ENCODE measurements around the gene YAF2. TPM values are rescaled to one million over a fixed set of nuclear protein-coding genes. Genes with fewer than 3 reads are reported as not detected.
A peak's percentile ranks its signal among the peaks of the same experiment; 100 is the strongest.
"Not testable (repeated sequence)": the region's sequence is repeated elsewhere in the genome, so short reads cannot be mapped to it uniquely, and the experiment has no call there.

YAF2 gene
- total RNA-seq, 8 experiments from 2014 or later: 14.9 to 34.0 (median 29.4) TPM

GRCh38 chr12:42270596-42270995 lies 32.5 kb upstream of the YAF2 start:
- in situ Hi-C loops (cut with MboI; ENCODE audit: low pct_unique_long_range_greater_than_20kb in 2 of 9, low sequenced_read_pairs in 9 of 9, unreplicated experiment in 9 of 9): no loop called here
- ATAC-seq (replicated peaks in 6 of 8): no peak
- 10 to 67% (median 25%) methylated on average over 1 to 3 of the region's 4 CpGs; no CpG with 5 or more reads in 2 of the 10 experiments for WGBS, 10 experiments
- no peak overlapping the region for H3K27ac ChIP-seq
- H3K4me1 ChIP-seq (replicated peaks in 1 of 2): no peaks in the 10 kb centered on the region
- H3K4me3 ChIP-seq: no peak overlapping the region

- Histone ChIP-seq H3K4me1 (replicated peaks in 1 of 2) (no peaks in the 10 kb centered on the region), H3K4me3 (no peak overlapping the region), H3K27ac (no peak overlapping the region)
- in situ Hi-C loops (cut with MboI; ENCODE audit: low pct_unique_long_range_greater_than_20kb in 2 of 9, low sequenced_read_pairs in 9 of 9, unreplicated experiment in 9 of 9): no loop called here
- WGBS, 10 experiments: 37 to 100% (median 80%) methylated on average over 1 to 3 of the region's 15 CpGs; no CpG with 5 or more reads in 5 of the 10 experiments
- peak in 2 of 8 experiments; percentile 62 to 65 for ATAC-seq (replicated peaks in 6 of 8)
Measured at GRCh38 chr12:42267413-42268190, 29.6 kb upstream of the YAF2 start.

DNA sequence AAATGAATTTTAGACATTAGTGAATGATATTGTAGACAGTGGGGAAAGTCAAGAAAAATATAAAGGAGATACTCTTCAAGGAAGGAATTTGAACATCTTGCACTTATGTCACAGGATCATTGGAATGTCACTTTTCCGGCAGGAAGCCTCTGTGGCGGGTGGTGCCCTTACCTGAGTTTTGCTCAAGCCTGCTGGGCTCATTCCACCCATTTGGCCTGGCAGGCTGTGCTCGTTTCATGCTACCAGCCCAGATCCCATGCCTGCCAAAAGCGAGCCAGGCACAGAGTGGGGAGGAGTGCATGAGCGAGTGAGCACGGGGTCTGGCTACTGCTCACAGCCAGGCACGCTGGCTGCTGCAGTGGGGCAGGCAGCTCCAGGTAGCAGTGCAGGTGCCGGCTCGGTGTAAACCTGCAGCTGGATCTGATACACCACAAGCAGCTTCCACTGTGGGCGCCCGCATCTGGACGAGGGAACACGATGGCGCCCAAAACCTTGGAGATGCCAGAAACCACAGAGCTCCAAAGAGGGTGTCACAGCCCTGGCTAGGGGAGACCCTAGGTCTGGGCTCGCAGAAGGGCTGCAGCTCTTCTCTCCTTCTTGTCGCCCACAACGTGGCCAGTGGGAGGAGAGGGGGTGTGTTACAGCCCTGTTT lies 28.7 kb upstream of the YAF2 start:
- in situ Hi-C loops (cut with MboI; ENCODE audit: low pct_unique_long_range_greater_than_20kb in 2 of 9, low sequenced_read_pairs in 9 of 9, unreplicated experiment in 9 of 9): no loop called here
- ATAC-seq (replicated peaks in 6 of 8): no peak
- 80 to 100% (median 94%) methylated on average over 2 to 5 of the region's 17 CpGs; no CpG with 5 or more reads in 6 of the 10 experiments for whole genome bisulfite sequencing, 10 experiments
- Histone ChIP-seq H3K27ac (no peak overlapping the region), H3K4me3 (no peak overlapping the region), H3K4me1 (replicated peaks in 1 of 2) (no peaks in the 10 kb centered on the region)

DNA sequence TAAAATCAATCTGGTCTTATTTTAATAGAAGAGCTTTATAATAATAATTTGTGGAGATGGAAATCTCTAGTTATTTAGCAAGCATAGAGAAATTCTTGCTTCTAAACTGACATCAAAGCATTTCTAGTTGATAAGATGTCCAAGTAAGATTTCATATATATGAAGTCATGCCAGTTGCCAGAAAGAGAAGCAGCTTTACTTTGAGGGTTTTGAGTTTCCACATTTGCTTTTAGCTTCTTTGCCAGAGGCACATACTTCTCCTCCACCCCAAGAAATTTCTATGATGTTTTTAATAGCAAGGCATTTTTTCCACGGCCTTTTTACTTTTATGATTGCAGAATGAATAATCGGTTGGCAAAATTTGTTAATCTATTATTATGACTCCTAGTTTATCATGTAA lies 24.2 kb upstream of the YAF2 start:
- 20 to 100% (median 86%) methylated on average over 1 to 2 of the region's 2 CpGs for WGBS, 10 experiments
- no peak for ATAC-seq (replicated peaks in 6 of 8)
- Histone ChIP-seq H3K4me1 (replicated peaks in 1 of 2) (no peaks in the 10 kb centered on the region), H3K4me3 (no peak overlapping the region), H3K27ac (no peak overlapping the region)
- in situ Hi-C loops (cut with MboI; ENCODE audit: low pct_unique_long_range_greater_than_20kb in 2 of 9, low sequenced_read_pairs in 9 of 9, unreplicated experiment in 9 of 9): no loop called here

DNA sequence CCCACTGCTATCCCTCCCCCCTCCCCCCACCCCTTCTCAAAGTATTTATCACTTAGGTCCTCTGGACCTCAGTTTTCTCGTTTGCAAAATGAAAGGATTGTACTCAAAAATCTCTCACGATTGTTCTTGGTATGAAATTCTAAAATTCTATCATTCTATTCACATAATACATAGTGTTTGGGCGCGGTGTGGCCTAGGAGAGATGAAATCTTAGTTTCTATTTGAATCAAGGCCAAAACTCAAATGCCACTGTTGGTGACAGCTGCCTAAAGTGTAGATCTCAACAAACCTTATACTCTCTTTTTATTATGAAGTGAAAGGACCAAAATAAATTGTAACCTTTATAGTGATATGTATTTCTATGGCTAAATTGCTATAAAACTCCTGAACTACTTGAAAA lies 23.7 kb upstream of the YAF2 start:
- in situ Hi-C loops (cut with MboI; ENCODE audit: low pct_unique_long_range_greater_than_20kb in 2 of 9, low sequenced_read_pairs in 9 of 9, unreplicated experiment in 9 of 9): no loop called here
- 60 to 100% (median 85%) methylated on average over 2 to 4 of the region's 4 CpGs; no CpG with 5 or more reads in 5 of the 10 experiments for WGBS, 10 experiments
- ATAC-seq (replicated peaks in 6 of 8): no peak

DNA sequence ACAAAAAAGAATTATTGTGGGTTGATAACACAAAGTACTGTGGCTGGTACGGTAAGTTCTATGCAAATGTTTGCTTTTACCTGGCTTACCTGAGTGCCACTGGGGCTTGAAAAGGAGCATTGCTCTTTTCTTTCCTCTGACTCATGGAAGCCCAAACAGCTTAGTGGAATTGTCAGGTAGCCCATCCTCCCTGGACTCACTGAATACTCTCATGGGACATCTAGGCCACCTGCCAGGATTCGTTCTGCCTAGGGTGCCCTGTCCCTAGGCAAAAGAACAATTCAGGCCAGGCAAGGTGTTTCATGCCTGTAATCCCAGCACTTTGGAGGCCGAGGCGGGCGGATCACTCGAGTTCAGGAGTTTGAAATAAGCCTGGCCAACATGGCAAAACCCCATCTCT lies 22.5 kb upstream of the YAF2 start:
- WGBS, 10 experiments: 53 to 100% (median 91%) methylated on average over 1 to 6 of the region's 6 CpGs
- ATAC-seq (replicated peaks in 6 of 8): no peak
- no peaks in the 10 kb centered on the region for H3K4me1 ChIP-seq (replicated peaks in 1 of 2)
- H3K27ac ChIP-seq: no peak overlapping the region
- no peak overlapping the region for H3K4me3 ChIP-seq
- in situ Hi-C loops (cut with MboI; ENCODE audit: low pct_unique_long_range_greater_than_20kb in 2 of 9, low sequenced_read_pairs in 9 of 9, unreplicated experiment in 9 of 9): no loop called here

More for the DNA sequence above, 23.7 kb upstream of the YAF2 start:
- H3K27ac ChIP-seq: no peak overlapping the region
- no peaks in the 10 kb centered on the region for H3K4me1 ChIP-seq (replicated peaks in 1 of 2)
- no peak overlapping the region for H3K4me3 ChIP-seq

- in situ Hi-C loops (cut with MboI; ENCODE audit: low pct_unique_long_range_greater_than_20kb in 2 of 9, low sequenced_read_pairs in 9 of 9, unreplicated experiment in 9 of 9): no loop called here
- ATAC-seq (replicated peaks in 6 of 8): no peak
- no peak overlapping the region for H3K27ac ChIP-seq
- H3K4me1 ChIP-seq (replicated peaks in 1 of 2): no peaks in the 10 kb centered on the region
- WGBS, 10 experiments: 67 to 100% (median 86%) methylated on average over 1 to 2 of the region's 4 CpGs; no CpG with 5 or more reads in 1 of the 10 experiments
- H3K4me3 ChIP-seq: no peak overlapping the region
Measured at GRCh38 chr12:42259699-42260098, 21.7 kb upstream of the YAF2 start.

DNA sequence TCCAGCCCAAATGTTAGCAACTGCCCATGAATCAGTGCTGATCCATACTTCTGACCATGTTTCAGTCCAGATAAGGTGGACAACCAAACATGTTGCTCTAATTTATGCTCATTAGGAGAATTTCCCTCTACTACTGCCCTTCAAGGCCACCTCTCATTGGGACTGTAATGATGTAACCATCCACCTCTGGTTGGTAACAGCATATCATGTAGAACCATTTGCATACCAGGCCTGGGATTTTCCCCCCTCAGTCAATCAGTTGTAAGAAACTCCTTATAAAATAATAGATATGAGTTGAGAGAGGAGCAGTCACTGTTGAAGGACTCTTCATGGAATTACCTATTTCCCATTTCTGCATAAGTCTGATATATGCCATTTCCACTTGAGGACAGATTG lies 17.8 kb upstream of the YAF2 start:
- Histone ChIP-seq H3K4me3 (no peak overlapping the region), H3K27ac (no peak overlapping the region), H3K4me1 (replicated peaks in 1 of 2) (no peaks in the 10 kb centered on the region)
- ATAC-seq (replicated peaks in 6 of 8): no peak
- in situ Hi-C loops (cut with MboI; ENCODE audit: low pct_unique_long_range_greater_than_20kb in 2 of 9, low sequenced_read_pairs in 9 of 9, unreplicated experiment in 9 of 9): no loop called here

DNA sequence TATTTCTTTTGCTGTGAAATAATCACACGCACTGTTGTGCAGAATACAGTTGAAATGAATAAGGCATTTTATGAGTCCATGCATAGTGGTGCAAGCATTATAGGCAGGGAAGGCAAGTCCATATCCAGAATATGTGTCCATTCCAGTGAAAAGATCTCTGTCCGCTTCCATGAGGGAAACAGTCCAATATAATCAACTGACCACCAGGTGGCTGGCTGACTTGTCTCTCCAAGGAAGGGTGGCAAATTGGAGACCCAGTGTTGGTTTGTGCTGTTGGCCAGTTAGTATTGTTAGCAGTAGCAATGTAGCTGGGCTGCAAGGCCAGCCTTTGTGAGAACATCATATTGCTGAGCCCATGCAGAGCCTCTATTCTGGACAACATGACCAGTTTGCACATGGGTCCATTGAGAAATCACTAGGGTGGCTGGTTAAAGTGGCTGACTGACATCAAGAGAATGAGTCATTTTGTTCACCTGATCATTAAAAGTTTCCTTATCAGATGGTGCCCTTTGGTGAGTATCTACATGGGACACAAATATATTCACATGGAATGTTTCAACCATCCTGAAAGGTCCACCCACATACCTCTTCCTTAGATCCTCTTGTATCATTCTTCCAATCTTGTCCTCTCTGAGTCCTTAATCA lies 17.3 kb upstream of the YAF2 start:
- H3K4me3 ChIP-seq: no peak overlapping the region
- in situ Hi-C loops (cut with MboI; ENCODE audit: low pct_unique_long_range_greater_than_20kb in 2 of 9, low sequenced_read_pairs in 9 of 9, unreplicated experiment in 9 of 9): no loop called here
- H3K4me1 ChIP-seq (replicated peaks in 1 of 2): no peaks in the 10 kb centered on the region
- 90 to 100% (median 100%) methylated on average over 1 to 2 of the region's 2 CpGs; no CpG with 5 or more reads in 4 of the 10 experiments for WGBS, 10 experiments
- H3K27ac ChIP-seq: no peak overlapping the region
- no peak for ATAC-seq (replicated peaks in 6 of 8)

DNA sequence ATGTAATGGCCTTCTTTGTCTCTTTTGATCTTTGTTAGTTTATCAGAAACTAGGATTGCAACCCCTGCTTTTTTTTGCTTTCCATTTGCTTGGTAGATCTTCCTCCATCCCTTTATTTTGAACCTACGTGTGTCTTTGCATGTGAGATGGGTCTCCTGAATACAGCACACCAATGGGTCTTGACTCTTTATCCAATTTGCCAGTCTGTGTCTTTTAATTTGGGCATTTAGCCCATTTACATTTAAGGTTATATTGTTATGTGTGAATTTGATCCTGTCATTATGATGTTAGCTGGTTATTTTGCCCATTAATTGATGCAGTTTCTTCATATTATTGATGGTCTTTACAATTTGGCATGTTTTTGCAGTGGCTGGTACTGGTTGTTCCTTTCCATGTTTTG lies 14.6 kb upstream of the YAF2 start:
- 0 to 100% (median 60%) methylated on average over 1 of the region's 1 CpG; no CpG with 5 or more reads in 5 of the 10 experiments for WGBS, 10 experiments
- H3K4me1 ChIP-seq (replicated peaks in 1 of 2); ATAC-seq (replicated peaks in 6 of 8); in situ Hi-C loops (cut with MboI; ENCODE audit: low pct_unique_long_range_greater_than_20kb in 2 of 9, low sequenced_read_pairs in 9 of 9, unreplicated experiment in 9 of 9); H3K27ac ChIP-seq; H3K4me3 ChIP-seq: not testable (repeated sequence)

DNA sequence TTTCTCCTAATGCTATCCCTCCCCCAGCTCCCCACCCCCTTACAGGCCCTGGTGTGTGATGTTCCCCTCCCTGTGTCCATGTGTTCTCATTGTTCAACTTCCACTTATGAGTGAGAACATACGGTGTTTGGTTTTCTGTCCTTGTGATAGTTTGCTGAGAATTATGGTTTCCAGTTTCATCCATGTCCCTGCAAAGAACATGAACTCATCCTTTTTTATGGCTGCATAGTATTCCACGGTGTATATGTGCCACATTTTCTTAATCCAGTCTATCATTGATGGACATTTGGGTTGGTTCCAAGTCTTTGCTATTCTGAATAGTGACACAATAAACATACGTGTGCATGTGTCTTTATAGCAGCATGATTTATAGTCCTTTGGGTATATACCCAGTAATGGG lies 11.0 kb upstream of the YAF2 start:
- ATAC-seq (replicated peaks in 6 of 8); H3K4me3 ChIP-seq; H3K27ac ChIP-seq; H3K4me1 ChIP-seq (replicated peaks in 1 of 2); in situ Hi-C loops (cut with MboI; ENCODE audit: low pct_unique_long_range_greater_than_20kb in 2 of 9, low sequenced_read_pairs in 9 of 9, unreplicated experiment in 9 of 9): not testable (repeated sequence)
- WGBS, 10 experiments: 92 to 100% (median 100%) methylated on average over 1 to 2 of the region's 3 CpGs; no CpG with 5 or more reads in 6 of the 10 experiments

- in situ Hi-C loops (cut with MboI; ENCODE audit: low pct_unique_long_range_greater_than_20kb in 2 of 9, low sequenced_read_pairs in 9 of 9, unreplicated experiment in 9 of 9): no loop called here
Measured at GRCh38 chr12:42240131-42240750, 2.2 kb upstream of the YAF2 start.

DNA sequence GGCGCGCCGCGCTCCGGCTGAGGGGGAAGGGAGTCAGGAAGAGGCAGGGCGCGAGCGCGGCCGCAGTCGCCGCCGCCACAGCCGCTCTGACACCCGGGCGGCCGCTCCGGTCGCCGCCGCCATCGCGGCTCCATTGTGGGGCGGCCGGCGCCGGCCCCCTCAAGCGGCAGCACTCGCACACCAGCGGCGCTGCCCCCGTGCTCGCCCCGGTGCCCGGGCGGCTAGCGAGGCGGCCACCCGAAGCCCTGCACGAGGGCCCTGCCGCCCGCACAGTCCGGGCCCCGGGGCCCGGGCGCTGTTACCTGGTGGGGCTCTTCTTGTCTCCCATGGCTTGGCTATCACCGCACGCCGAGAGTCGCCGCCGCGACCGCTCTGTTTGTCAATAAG lies 202 bp downstream of the YAF2 start:
- no CpG with 5 or more reads among the region's 54 CpGs for WGBS, 10 experiments
- H3K27ac ChIP-seq: peak overlapping the region; percentile 92 to 95
- H3K4me1 ChIP-seq (replicated peaks in 1 of 2): peaks cover 10 to 25% of the 10 kb centered on the region in 2 donors
- peak overlapping the region; percentile 82 to 96 (median 91) for H3K4me3 ChIP-seq
- in situ Hi-C loops (cut with MboI; ENCODE audit: low pct_unique_long_range_greater_than_20kb in 2 of 9, low sequenced_read_pairs in 9 of 9, unreplicated experiment in 9 of 9): no loop called here
- ATAC-seq (replicated peaks in 6 of 8): peak in 7 of 8 experiments; percentile 40 to 57 (median 45)

More at GRCh38 chr12:42240131-42240750, 2.2 kb upstream of the YAF2 start:
- H3K4me1 ChIP-seq (replicated peaks in 1 of 2): peaks cover 10 to 19% of the 10 kb centered on the region in 2 donors
- H3K4me3 ChIP-seq: no peak overlapping the region
- no peak overlapping the region for H3K27ac ChIP-seq
- no peak for ATAC-seq (replicated peaks in 6 of 8)
- 10 to 100% (median 63%) methylated on average over 2 to 11 of the region's 11 CpGs for WGBS, 10 experiments
